Measurements from ENCODE around the gene FAIM2. TPM values are rescaled to one million over a fixed set of nuclear protein-coding genes. Genes with fewer than 3 reads are reported as not detected.

The FAIM2 gene
- total and polyA plus RNA-seq, 2 experiments from 2014 or later, result 0.61 to 2.0 TPM

- Histone ChIP-seq H3F3A (replicated peaks; ENCODE audit: low read depth) (no peaks in the 10 kb centered on the region), H3K4me2 (no peak overlapping the region), H3K27ac (ENCODE audit: low read depth) (no peak overlapping the region), H3K27me3 (ENCODE audit: insufficient read depth) (no peaks in the 10 kb centered on the region), H4K20me1 (replicated peaks; ENCODE audit: insufficient read depth) (no peaks in the 10 kb centered on the region), H3K9me2 (ENCODE audit: insufficient read depth) (no peaks in the 10 kb centered on the region), H2AFZ (no peak overlapping the region), H3K4me1 (ENCODE audit: insufficient read depth) (peaks cover 8% of the 10 kb centered on the region), H3K79me2 (replicated peaks; ENCODE audit: insufficient read depth) (no peaks in the 10 kb centered on the region), H3K4me3 (no peak overlapping the region), H3K36me3 (ENCODE audit: insufficient read depth) (no peaks in the 10 kb centered on the region)
- TF ChIP-seq ZNF114 (CRISPR knock-in tag; IDR thresholded peaks at IDR 0.05) (no peak), REST (IDR thresholded peaks at IDR 0.05; ENCODE audit: unreplicated experiment) (no peak), ZNF331 (CRISPR knock-in tag; IDR thresholded peaks at IDR 0.05; ENCODE audit: low read depth) (no peak), EZH2 (IDR thresholded peaks at IDR 0.05; ENCODE audit: low read depth, unreplicated experiment) (no peak), ETS1 (IDR thresholded peaks at IDR 0.05) (no peak), CTCF (conservative IDR thresholded peaks at IDR 0.05; ENCODE audit: low read depth in 2 of 2) (no peak), NANOG (IDR thresholded peaks at IDR 0.05; ENCODE audit: borderline replicate concordance) (no peak), STAT1 (IDR thresholded peaks at IDR 0.05; ENCODE audit: unreplicated experiment) (no peak), EZH2phosphoT487 (IDR thresholded peaks at IDR 0.05; ENCODE audit: unreplicated experiment) (no peak)
- H3K4me3 Mint-ChIP-seq, result no peak overlapping the region
- DNase-seq (ENCODE audit: low spot score) (no peak), ATAC-seq (no peak)
- H3K36me3 Mint-ChIP-seq (ENCODE audit: low read depth), result no peaks in the 10 kb centered on the region
- no peaks in the 10 kb centered on the region for H3K9me3 Mint-ChIP-seq
- H3K27ac Mint-ChIP-seq, result no peak overlapping the region
- H3K27me3 Mint-ChIP-seq (ENCODE audit: insufficient read depth, low read depth, poor library complexity), result peaks cover 8% of the 10 kb centered on the region
- peaks cover 33% of the 10 kb centered on the region for H3K4me1 Mint-ChIP-seq
Observed at GRCh38 chr12:49888461-49889151, 15.1 kb downstream of the FAIM2 start.

Measured in GM23338 (cell line).